CD8-positive, alpha-beta memory T cell (primary cell): ENCODE data around the gene NOP53. TPM values are rescaled to one million over a fixed set of nuclear protein-coding genes. Genes with fewer than 3 reads are reported as not detected.
"Not testable (repeated sequence)": the region's sequence is repeated elsewhere in the genome, so short reads cannot be mapped to it uniquely, and the experiment has no call there.

Source experiments
- CTCF ChIA-PET: fragments of 350-600 bp; sonication (Branson Sonifier 250); formaldehyde crosslinking; loops from one replicate; lab custom pipeline; 2021; ENCODE audit warnings: antibody characterized with exemption; lab: Charles Lee
- POLR2A ChIA-PET: fragments of 350-600 bp; sonication (Branson Sonifier 250); formaldehyde crosslinking; loops from one replicate; lab custom pipeline; 2021; ENCODE audit warnings: antibody characterized with exemption; lab: Charles Lee
- DNase-seq, 5 donors: peaks; one replicate each; pipeline versions ENCODE4 v3.0.0 to v3.0.0-alpha.2; 2020 to 2022; ENCODE audit warnings: mixed read lengths in 1 of 5
- H3K27ac ChIP-seq: one replicate; pipeline ENCODE4 v1.7.0; 2013; ENCODE audit warnings: low read depth, mild to moderate bottlenecking, low read length, moderate library complexity
- H3K27me3 ChIP-seq: 2 replicates; pipeline ENCODE4 v1.7.0; 2013; ENCODE audit warnings: low read length, mild to moderate bottlenecking; ENCODE audit not compliant: insufficient read depth, poor library complexity, severe bottlenecking
- H3K36me3 ChIP-seq: 2 replicates; pipeline ENCODE4 v1.7.0; 2013; ENCODE audit warnings: mild to moderate bottlenecking, low read length, moderate library complexity; ENCODE audit not compliant: insufficient read depth
- H3K4me1 ChIP-seq: 2 replicates; pipeline ENCODE4 v1.7.0; 2013; ENCODE audit warnings: mild to moderate bottlenecking, low read length, moderate library complexity; ENCODE audit not compliant: insufficient read depth
- H3K4me3 ChIP-seq: 2 replicates; pipeline ENCODE4 v1.7.0; 2013; ENCODE audit warnings: mild to moderate bottlenecking, low read length
- H3K9me3 ChIP-seq: 2 replicates; pipeline ENCODE4 v1.7.0; 2013; ENCODE audit warnings: mild to moderate bottlenecking, low read length
- H3K27ac Mint-ChIP-seq, 8 donors: one replicate each; pipeline ENCODE4 v1.8.0; 2020 to 2021; ENCODE audit warnings: mixed read lengths in 8 of 8, mild to moderate bottlenecking in 6 of 8, inconsistent platforms in 3 of 8, moderate library complexity in 3 of 8
- H3K27me3 Mint-ChIP-seq, 2 donors: one replicate each; pipeline ENCODE4 v1.8.0; 2020 to 2021; ENCODE audit warnings: mixed read lengths in 2 of 2, mild to moderate bottlenecking in 1 of 2, moderate library complexity in 1 of 2
- H3K36me3 Mint-ChIP-seq, 3 donors: one replicate each; pipeline ENCODE4 v1.8.0; 2020 to 2021; ENCODE audit warnings: mixed read lengths in 3 of 3, inconsistent platforms in 1 of 3, mild to moderate bottlenecking in 1 of 3
- H3K4me1 Mint-ChIP-seq, 3 donors: one replicate each; pipeline ENCODE4 v1.8.0; 2020 to 2021; ENCODE audit warnings: mixed read lengths in 3 of 3, inconsistent platforms in 1 of 3, mild to moderate bottlenecking in 1 of 3
- H3K4me3 Mint-ChIP-seq, 7 donors: one replicate each; pipeline ENCODE4 v1.8.0; 2020 to 2021; ENCODE audit warnings: mixed read lengths in 7 of 7, mild to moderate bottlenecking in 6 of 7, moderate library complexity in 4 of 7, inconsistent platforms in 2 of 7
- H3K9me3 Mint-ChIP-seq, 5 donors: one replicate each; pipeline ENCODE4 v1.8.0; 2020 to 2022; ENCODE audit warnings: mixed read lengths in 5 of 5, mild to moderate bottlenecking in 3 of 5, moderate library complexity in 2 of 5, inconsistent platforms in 1 of 5
- polyA plus RNA-seq: library from polyadenylated mRNA; unstranded; fragments of 300-500 nt; fragmentation: Illumina TruSeq; gene quantifications from one replicate; pipeline ENCODE4 v1.2.3, GENCODE V29; 2021
- total RNA-seq, 2 experiments: library from RNA; stranded (reverse); gene quantifications; one replicate each; pipeline ENCODE4 v1.2.3, GENCODE V29; 2021

Gene NOP53
- total and polyA plus RNA-seq, 3 experiments from 2014 or later = 196 to 243 (median 236) TPM

DNA sequence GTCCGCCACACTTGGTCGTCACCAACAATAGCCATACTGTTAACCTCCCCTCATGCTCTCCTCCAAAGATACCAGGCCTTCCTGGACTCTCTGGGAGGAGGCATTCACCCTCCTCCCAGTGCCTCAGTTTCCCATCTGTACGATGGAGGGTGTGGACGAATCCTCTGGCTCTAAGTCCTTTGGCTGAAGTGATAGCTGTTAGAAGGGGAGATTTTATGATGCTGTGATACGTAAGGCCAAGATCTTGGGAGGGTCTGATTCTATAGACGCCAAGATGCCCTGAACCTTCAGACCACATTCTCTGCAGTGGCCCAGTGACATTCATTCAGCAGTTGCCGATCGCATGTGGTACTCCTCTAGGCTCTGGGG, 14.8 kb upstream of the NOP53 start:
- peak overlapping the region in 1 of 8 donors; percentile 52 for H3K27ac Mint-ChIP-seq
- H3K4me3 ChIP-seq = no peak overlapping the region
- H3K27me3 Mint-ChIP-seq = peaks cover 36 to 47% of the 10 kb centered on the region in 2 donors
- H3K9me3 ChIP-seq = no peaks in the 10 kb centered on the region
- peak overlapping the region in 2 of 7 donors; percentile 0 to 34 for H3K4me3 Mint-ChIP-seq
- ChIA-PET CTCF (no interaction called here), POLR2A (no interaction called here)
- peaks cover 4% of the 10 kb centered on the region for H3K27me3 ChIP-seq
- DNase-seq = no peak
- H3K27ac ChIP-seq = no peak overlapping the region
- H3K36me3 ChIP-seq = no peaks in the 10 kb centered on the region
- no peaks in the 10 kb centered on the region for H3K36me3 Mint-ChIP-seq
- H3K9me3 Mint-ChIP-seq = peaks cover 0 to 2% (median 0%) of the 10 kb centered on the region in 5 donors
- H3K4me1 Mint-ChIP-seq = peaks cover 10 to 16% (median 10%) of the 10 kb centered on the region in 3 donors
- H3K4me1 ChIP-seq = peaks cover 11% of the 10 kb centered on the region

DNA sequence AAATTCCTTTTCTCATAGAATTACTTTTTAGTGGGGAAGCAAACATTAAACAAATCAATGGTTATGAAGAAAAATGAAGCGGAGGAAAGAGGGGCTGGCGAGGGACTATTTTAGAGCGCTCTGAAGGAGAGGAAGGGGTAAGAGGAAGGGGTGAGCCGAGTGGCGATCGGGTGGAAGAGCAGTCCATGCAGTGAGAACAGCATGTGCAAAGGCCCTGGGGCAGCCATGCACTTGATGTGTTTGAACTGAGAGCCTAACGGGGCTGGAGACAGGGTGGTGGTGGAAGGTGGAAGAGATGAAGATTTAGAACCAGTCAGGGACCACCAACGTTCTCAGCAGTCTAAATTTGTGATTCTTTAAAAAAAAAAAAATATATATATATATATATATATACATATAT, 14.4 kb upstream of the NOP53 start:
- ChIA-PET CTCF (no interaction called here), POLR2A (no interaction called here)
- H3K4me1 Mint-ChIP-seq = peaks cover 10 to 16% (median 10%) of the 10 kb centered on the region in 3 donors
- Histone ChIP-seq H3K4me1 (peaks cover 11% of the 10 kb centered on the region), H3K27ac (no peak overlapping the region), H3K36me3 (no peaks in the 10 kb centered on the region), H3K27me3 (peaks cover 4% of the 10 kb centered on the region), H3K4me3 (no peak overlapping the region), H3K9me3 (no peaks in the 10 kb centered on the region)
- peaks cover 36 to 47% of the 10 kb centered on the region in 2 donors for H3K27me3 Mint-ChIP-seq
- H3K27ac Mint-ChIP-seq = no peak overlapping the region
- no peak for DNase-seq
- peaks cover 0 to 2% (median 0%) of the 10 kb centered on the region in 5 donors for H3K9me3 Mint-ChIP-seq
- no peak overlapping the region for H3K4me3 Mint-ChIP-seq
- H3K36me3 Mint-ChIP-seq = no peaks in the 10 kb centered on the region

DNA sequence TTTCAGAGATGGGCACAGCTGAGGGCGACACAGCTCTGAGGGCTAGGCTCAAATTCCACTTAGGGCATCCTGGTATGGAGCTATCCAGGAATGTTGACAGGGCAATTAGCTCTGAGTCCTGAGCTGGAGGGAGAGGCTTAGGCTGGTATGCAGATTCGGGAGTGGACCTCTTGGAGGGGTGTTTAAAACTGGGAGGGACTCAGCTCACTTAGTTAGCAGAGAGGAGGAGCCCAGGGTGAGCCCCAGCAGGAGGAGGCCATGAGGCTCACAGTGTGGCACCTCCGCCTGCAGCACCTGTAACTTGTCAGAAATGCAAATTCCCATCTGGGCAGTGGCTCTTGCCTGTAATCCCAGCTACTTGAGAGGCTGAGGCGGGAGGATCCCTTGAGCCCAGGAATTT, 10.2 kb upstream of the NOP53 start:
- POLR2A ChIA-PET = no interaction called here
- no peak overlapping the region for H3K4me3 Mint-ChIP-seq
- CTCF ChIA-PET = interaction anchor here (1.2 to 1.5 kb wide), 2 partner anchors 9 to 298 kb away, joined by 4 read pairs; no protein-coding TSS in a partner anchor
- no peaks in the 10 kb centered on the region for H3K9me3 ChIP-seq
- DNase-seq = no peak
- H3K4me1 ChIP-seq = no peaks in the 10 kb centered on the region
- no peaks in the 10 kb centered on the region for H3K36me3 ChIP-seq
- peaks cover 0 to 2% (median 0%) of the 10 kb centered on the region in 5 donors for H3K9me3 Mint-ChIP-seq
- H3K27me3 ChIP-seq = peaks cover 3% of the 10 kb centered on the region
- no peak overlapping the region for H3K27ac ChIP-seq
- H3K36me3 Mint-ChIP-seq = no peaks in the 10 kb centered on the region
- peaks cover 16 to 20% of the 10 kb centered on the region in 2 donors for H3K27me3 Mint-ChIP-seq
- H3K4me3 ChIP-seq = no peak overlapping the region
- H3K27ac Mint-ChIP-seq = no peak overlapping the region
- peaks cover 0 to 4% (median 4%) of the 10 kb centered on the region in 3 donors for H3K4me1 Mint-ChIP-seq

DNA sequence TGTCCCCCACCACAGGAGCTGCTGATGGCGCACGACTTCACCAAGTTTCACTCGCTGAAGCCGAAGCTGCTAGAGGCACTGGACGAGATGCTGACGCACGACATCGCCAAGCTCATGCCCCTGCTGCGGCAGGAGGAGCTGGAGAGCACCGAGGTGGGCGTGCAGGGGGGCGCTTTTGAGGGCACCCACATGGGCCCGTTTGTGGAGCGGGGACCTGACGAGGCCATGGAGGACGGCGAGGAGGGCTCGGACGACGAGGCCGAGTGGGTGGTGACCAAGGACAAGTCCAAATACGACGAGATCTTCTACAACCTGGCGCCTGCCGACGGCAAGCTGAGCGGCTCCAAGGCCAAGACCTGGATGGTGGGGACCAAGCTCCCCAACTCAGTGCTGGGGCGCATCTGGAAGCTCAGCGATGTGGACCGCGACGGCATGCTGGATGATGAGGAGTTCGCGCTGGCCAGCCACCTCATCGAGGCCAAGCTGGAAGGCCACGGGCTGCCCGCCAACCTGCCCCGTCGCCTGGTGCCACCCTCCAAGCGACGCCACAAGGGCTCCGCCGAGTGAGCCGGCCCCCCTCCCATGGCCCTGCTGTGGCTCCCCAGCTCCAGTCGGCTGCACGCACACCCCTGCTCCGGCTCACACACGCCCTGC, 4.4 kb upstream of the NOP53 start:
- no peak overlapping the region for H3K27ac Mint-ChIP-seq
- no peaks in the 10 kb centered on the region for H3K27me3 ChIP-seq
- ChIA-PET CTCF (interaction anchor here (0.7 to 1.0 kb wide), 3 partner anchors 42 to 456 kb away, joined by 3 to 4 read pairs (median 3); no protein-coding TSS in a partner anchor), POLR2A (no interaction called here)
- H3K27me3 Mint-ChIP-seq = peaks cover 0 to 2% of the 10 kb centered on the region in 2 donors
- H3K4me1 Mint-ChIP-seq = peaks cover 11 to 20% (median 13%) of the 10 kb centered on the region in 3 donors
- no peaks in the 10 kb centered on the region for H3K9me3 ChIP-seq
- DNase-seq = no peak
- H3K36me3 Mint-ChIP-seq = peaks cover 0 to 5% (median 0%) of the 10 kb centered on the region in 3 donors
- no peaks in the 10 kb centered on the region for H3K9me3 Mint-ChIP-seq
- no peak overlapping the region for H3K4me3 ChIP-seq
- H3K27ac ChIP-seq = no peak overlapping the region
- H3K36me3 ChIP-seq = no peaks in the 10 kb centered on the region
- peaks cover 13% of the 10 kb centered on the region for H3K4me1 ChIP-seq
- peak overlapping the region in 1 of 7 donors; percentile 64 for H3K4me3 Mint-ChIP-seq

DNA sequence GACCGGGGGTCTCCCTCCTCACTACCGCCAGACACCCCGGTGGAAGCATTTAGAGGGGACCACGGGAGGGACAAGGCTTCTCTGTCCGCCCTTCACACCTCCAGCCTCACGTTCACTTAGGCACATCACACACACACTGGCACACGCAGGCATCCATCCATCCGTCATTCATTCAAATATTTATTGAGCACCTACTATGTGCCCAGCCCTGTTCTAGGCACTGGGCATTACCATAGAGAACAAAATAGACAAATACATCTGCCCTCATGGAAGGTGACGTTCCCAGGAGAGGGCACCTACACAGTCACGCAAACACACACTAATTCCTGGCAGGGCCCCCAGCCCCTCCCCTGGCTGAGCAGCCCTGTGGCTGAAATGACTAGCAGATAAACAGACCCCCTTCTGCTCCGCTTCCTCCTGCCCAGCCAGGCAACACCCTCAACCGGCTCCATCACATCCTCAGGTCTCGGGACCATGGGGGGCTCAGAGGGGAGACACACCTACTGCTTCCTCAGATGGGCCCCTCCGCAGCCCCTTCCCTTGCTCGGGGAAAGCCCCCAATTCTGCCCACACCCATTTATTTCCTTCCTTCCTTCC, 3.7 kb upstream of the NOP53 start:
- POLR2A ChIA-PET = no interaction called here
- Histone ChIP-seq H3K27ac (no peak overlapping the region), H3K27me3 (no peaks in the 10 kb centered on the region), H3K4me1 (peaks cover 19% of the 10 kb centered on the region), H3K36me3 (peaks cover 2% of the 10 kb centered on the region), H3K4me3 (no peak overlapping the region), H3K9me3 (no peaks in the 10 kb centered on the region)
- no peaks in the 10 kb centered on the region for H3K9me3 Mint-ChIP-seq
- DNase-seq = no peak
- H3K36me3 Mint-ChIP-seq = peaks cover 0 to 6% (median 0%) of the 10 kb centered on the region in 3 donors
- H3K4me3 Mint-ChIP-seq = peak overlapping the region in 6 of 7 donors; percentile 3 to 82 (median 42)
- no peak overlapping the region for H3K27ac Mint-ChIP-seq
- CTCF ChIA-PET = no interaction called here
- H3K4me1 Mint-ChIP-seq = peaks cover 11 to 21% (median 14%) of the 10 kb centered on the region in 3 donors
- peaks cover 0 to 2% of the 10 kb centered on the region in 2 donors for H3K27me3 Mint-ChIP-seq

DNA sequence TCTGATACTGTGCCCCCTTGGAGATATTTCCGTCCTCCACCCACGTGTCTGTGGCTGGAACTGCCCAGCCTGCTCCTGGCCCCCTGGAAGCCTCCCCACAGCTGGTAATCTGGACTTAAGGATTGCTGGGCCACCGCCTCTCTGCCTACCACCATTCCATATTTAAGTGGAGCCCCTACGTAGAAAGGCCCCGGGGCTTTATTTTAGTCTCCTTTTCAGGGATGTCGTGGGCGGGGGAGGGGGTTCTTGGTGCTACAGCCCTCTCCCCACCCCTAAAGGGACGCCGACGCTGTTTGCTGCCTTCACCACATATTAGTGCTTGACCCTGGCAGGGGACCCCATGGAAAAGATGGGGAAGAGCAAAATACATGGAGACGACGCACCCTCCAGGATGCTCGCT, 2.7 kb upstream of the NOP53 start:
- Histone ChIP-seq H3K27me3 (no peaks in the 10 kb centered on the region), H3K9me3 (no peaks in the 10 kb centered on the region), H3K36me3 (peaks cover 8% of the 10 kb centered on the region), H3K4me3 (no peak overlapping the region), H3K27ac (peak overlapping the region; percentile 38), H3K4me1 (peaks cover 25% of the 10 kb centered on the region)
- Mint-ChIP-seq H3K4me3 (peak overlapping the region; percentile 15 to 84 (median 37)), H3K27me3 (peaks cover 0 to 2% of the 10 kb centered on the region in 2 donors), H3K9me3 (no peaks in the 10 kb centered on the region), H3K27ac (no peak overlapping the region), H3K36me3 (peaks cover 0 to 11% (median 3%) of the 10 kb centered on the region in 3 donors), H3K4me1 (peaks cover 16 to 27% (median 19%) of the 10 kb centered on the region in 3 donors)
- ChIA-PET POLR2A (interaction anchor here (0.7 kb wide), 1 partner anchor 496 kb away, joined by 9 read pairs; no protein-coding TSS in a partner anchor), CTCF (interaction anchor here (0.6 to 3.9 kb wide), 5 partner anchors 7 to 1320 kb away, joined by 3 to 20 read pairs (median 4); no protein-coding TSS in a partner anchor)
- DNase-seq = no peak

DNA sequence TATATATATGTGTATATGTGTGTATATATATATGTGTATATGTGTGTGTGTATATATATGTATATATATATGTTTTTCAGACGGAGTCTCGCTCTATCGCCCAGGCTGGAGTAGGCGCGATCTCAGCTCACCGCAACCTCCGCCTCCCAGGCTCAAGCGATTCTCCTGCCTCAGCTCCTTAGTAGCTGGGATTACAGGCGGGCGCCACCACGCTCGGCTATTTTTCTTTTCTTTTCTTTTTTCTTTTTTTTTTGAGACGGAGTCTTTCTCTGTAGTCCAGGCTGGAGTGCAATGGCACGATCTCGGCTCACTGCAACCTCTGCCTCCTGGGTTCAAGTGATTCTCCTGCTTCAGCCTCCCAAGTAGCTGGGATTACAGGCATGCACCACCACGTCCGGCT, 783 bp downstream of the NOP53 start:
- peaks cover 48% of the 10 kb centered on the region for H3K4me1 ChIP-seq
- POLR2A ChIA-PET = interaction anchor here (1.3 to 1.7 kb wide), 2 partner anchors 9 to 11 kb away, joined by 5 to 7 read pairs; no protein-coding TSS in a partner anchor
- H3K4me3 ChIP-seq = peak overlapping the region; percentile 81
- peaks cover 38% of the 10 kb centered on the region for H3K36me3 ChIP-seq
- Mint-ChIP-seq H3K4me3 (peak overlapping the region; percentile 90 to 100 (median 100)), H3K27ac (peak overlapping the region in 6 of 8 donors; percentile 89 to 100 (median 99)), H3K36me3 (peaks cover 5 to 41% (median 11%) of the 10 kb centered on the region in 3 donors), H3K4me1 (peaks cover 25 to 46% (median 35%) of the 10 kb centered on the region in 3 donors)
- not testable (repeated sequence) for H3K9me3 ChIP-seq, H3K27me3 Mint-ChIP-seq, DNase-seq, H3K27me3 ChIP-seq, H3K9me3 Mint-ChIP-seq
- H3K27ac ChIP-seq = peak overlapping the region; percentile 92
- CTCF ChIA-PET = interaction anchor here (3.9 kb wide), 1 partner anchor 310 kb away, joined by 20 read pairs; no protein-coding TSS in a partner anchor

DNA sequence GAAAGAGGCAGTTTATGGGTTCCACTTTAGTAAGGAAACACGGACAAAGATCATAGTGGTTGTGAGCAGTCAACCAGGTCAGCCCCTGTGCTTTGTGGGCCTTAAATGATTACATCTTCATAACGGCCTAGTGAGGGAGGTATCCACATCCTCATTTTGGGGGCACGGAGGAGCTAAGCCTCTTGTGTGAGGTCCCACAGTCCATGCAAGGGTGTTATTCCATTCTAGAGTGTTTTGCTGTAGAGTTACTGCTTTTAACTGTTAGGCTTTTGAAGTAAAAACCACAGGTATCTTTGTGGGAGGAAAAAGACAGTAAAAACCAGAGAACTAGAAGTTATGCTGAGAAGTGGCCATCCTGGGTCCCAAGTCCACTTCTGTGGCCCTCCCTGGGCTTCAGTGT, 4.0 kb downstream of the NOP53 start:
- CTCF ChIA-PET = no interaction called here
- peaks cover 24 to 38% (median 27%) of the 10 kb centered on the region in 3 donors for H3K4me1 Mint-ChIP-seq
- H3K27ac Mint-ChIP-seq = peak overlapping the region in 5 of 8 donors; percentile 3 to 84 (median 48)
- no peaks in the 10 kb centered on the region for H3K9me3 Mint-ChIP-seq
- peaks cover 5 to 71% (median 17%) of the 10 kb centered on the region in 3 donors for H3K36me3 Mint-ChIP-seq
- no peak for DNase-seq
- Histone ChIP-seq H3K27me3 (no peaks in the 10 kb centered on the region), H3K36me3 (peaks cover 68% of the 10 kb centered on the region), H3K27ac (no peak overlapping the region), H3K4me1 (peaks cover 42% of the 10 kb centered on the region), H3K4me3 (no peak overlapping the region), H3K9me3 (no peaks in the 10 kb centered on the region)
- POLR2A ChIA-PET = no interaction called here
- H3K4me3 Mint-ChIP-seq = peak overlapping the region in 3 of 7 donors; percentile 8 to 68 (median 40)
- H3K27me3 Mint-ChIP-seq = peaks cover 0 to 2% of the 10 kb centered on the region in 2 donors
